Parathyroid adenoma (tissue), 2 donors: ENCODE data around the gene B4GALNT4.
A peak's percentile ranks its signal among the peaks of the same experiment; 100 is the strongest.

ENCODE experiments used
- H2AFZ ChIP-seq: fragments of 300-600 bp; sonication (generic); one replicate; pipeline ENCODE4 v1.7.0; 2017; ENCODE audit warnings: antibody characterized with exemption, mild to moderate bottlenecking
- H3K27ac ChIP-seq: fragments of 300-600 bp; sonication (generic); one replicate; pipeline ENCODE4 v1.7.0; 2017
- H3K27me3 ChIP-seq: fragments of 300-600 bp; sonication (generic); one replicate; pipeline ENCODE4 v1.7.0; 2017; ENCODE audit warnings: low read length; ENCODE audit not compliant: control insufficient read depth, insufficient read depth
- H3K36me3 ChIP-seq: fragments of 300-600 bp; sonication (generic); one replicate; pipeline ENCODE4 v1.7.0; 2017; ENCODE audit warnings: low read length; ENCODE audit not compliant: control insufficient read depth, insufficient read depth
- H3K4me1 ChIP-seq: fragments of 300-600 bp; sonication (generic); one replicate; pipeline ENCODE4 v1.7.0; 2017; ENCODE audit warnings: control low read depth
- H3K4me2 ChIP-seq: fragments of 300-600 bp; sonication (generic); one replicate; pipeline ENCODE4 v1.7.0; 2017; ENCODE audit warnings: low read length
- H3K4me3 ChIP-seq: fragments of 300-600 bp; sonication (generic); one replicate; pipeline ENCODE4 v1.7.0; 2017; ENCODE audit warnings: low read depth, low read length
- H3K79me2 ChIP-seq: fragments of 300-600 bp; sonication (generic); one replicate; pipeline ENCODE4 v1.7.0; 2017; ENCODE audit warnings: control low read depth
- H3K9ac ChIP-seq: fragments of 300-600 bp; sonication (generic); one replicate; pipeline ENCODE4 v1.7.0; 2017; ENCODE audit warnings: mild to moderate bottlenecking
- H3K9me3 ChIP-seq: fragments of 300-600 bp; sonication (generic); one replicate; pipeline ENCODE4 v1.7.0; 2017; ENCODE audit warnings: low read length; ENCODE audit not compliant: control insufficient read depth
- CTCF ChIP-seq: fragments of 300-600 bp; sonication (generic); IDR thresholded peaks from one replicate; pipeline ENCODE4 v1.7.0; 2017; ENCODE audit warnings: antibody characterized with exemption, mild to moderate bottlenecking
- donor health status: primary hyperparathyroidism.

The B4GALNT4 gene

DNA sequence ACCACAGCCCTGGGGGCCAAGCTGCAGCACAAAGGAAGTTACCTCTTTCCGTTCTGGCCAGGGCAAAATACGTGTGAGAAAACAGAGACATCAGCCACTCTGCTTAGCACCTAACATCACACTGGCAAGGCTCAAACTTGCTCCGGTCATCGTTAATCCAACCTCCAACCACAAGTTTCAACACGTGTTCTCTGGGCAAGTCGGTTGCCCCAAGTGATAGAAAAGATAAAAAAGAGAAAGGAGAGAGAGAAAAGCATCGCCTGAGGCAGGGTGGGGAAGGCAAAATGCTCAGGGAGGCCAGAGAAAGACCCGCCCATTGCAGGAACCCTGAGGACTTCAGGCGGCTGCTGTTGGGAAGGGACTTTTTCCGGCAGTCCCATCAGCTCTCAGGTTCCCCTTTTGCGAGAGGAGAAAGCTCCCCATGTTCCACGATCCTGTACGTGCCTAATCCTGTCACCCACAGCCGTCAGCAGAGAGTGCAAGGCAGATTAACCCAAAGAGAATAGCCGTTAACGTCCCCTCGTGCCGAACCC, 18.5 kb upstream of the B4GALNT4 start:
- no peak overlapping the region for H3K27ac ChIP-seq
- no peak overlapping the region for H3K4me2 ChIP-seq
- no peaks in the 10 kb centered on the region for H3K4me1 ChIP-seq
- no peak overlapping the region for H3K4me3 ChIP-seq
- H3K27me3 ChIP-seq: no peaks in the 10 kb centered on the region
- no peaks in the 10 kb centered on the region for H3K79me2 ChIP-seq
- H3K36me3 ChIP-seq: no peaks in the 10 kb centered on the region
- no peaks in the 10 kb centered on the region for H3K9me3 ChIP-seq
- no peak overlapping the region for H3K9ac ChIP-seq
- TF ChIP-seq CTCF: no peak
- H2AFZ ChIP-seq: no peak overlapping the region

GRCh38 chr11:351411-351810, 17.9 kb upstream of the B4GALNT4 start:
- Histone ChIP-seq H3K27me3 (no peaks in the 10 kb centered on the region), H3K79me2 (no peaks in the 10 kb centered on the region), H3K4me3 (no peak overlapping the region), H3K36me3 (no peaks in the 10 kb centered on the region), H2AFZ (no peak overlapping the region), H3K9me3 (no peaks in the 10 kb centered on the region), H3K27ac (no peak overlapping the region), H3K9ac (no peak overlapping the region), H3K4me1 (no peaks in the 10 kb centered on the region), H3K4me2 (no peak overlapping the region)
- TF ChIP-seq CTCF: no peak

DNA sequence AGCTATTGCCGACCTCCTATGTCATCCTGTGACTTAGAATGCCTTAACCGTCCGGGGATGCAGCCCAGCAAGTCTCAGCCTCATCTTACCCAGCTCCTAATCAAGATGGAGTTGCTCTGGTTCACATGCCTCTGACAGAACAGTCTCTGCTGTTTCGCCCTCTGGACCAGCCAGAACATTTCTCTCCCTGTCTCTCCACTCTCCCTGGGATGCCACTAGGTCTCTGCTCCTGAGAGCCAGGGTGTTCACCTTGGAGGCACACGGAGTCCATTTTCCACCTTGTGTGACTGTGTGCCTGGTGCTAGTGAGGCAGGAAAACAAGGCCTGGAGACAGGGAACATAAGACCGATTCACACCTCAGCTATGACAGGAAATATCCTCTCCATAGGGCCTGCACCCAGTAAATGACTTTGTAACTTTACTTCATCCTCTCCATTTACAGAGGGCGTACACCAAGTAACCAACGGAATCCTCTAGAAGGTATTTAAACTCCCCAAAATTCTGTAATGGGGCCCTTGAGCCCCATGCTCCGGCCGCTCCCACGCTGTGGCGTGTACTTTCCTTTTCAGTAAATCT, 16.8 kb upstream of the B4GALNT4 start:
- H3K36me3 ChIP-seq: no peaks in the 10 kb centered on the region
- no peak overlapping the region for H3K4me2 ChIP-seq
- no peaks in the 10 kb centered on the region for H3K27me3 ChIP-seq
- no peak for TF ChIP-seq CTCF
- no peak overlapping the region for H2AFZ ChIP-seq
- H3K9ac ChIP-seq: no peak overlapping the region
- H3K9me3 ChIP-seq: no peaks in the 10 kb centered on the region
- H3K27ac ChIP-seq: peak overlapping the region; percentile 96
- no peak overlapping the region for H3K4me3 ChIP-seq
- no peaks in the 10 kb centered on the region for H3K4me1 ChIP-seq
- H3K79me2 ChIP-seq: no peaks in the 10 kb centered on the region

DNA sequence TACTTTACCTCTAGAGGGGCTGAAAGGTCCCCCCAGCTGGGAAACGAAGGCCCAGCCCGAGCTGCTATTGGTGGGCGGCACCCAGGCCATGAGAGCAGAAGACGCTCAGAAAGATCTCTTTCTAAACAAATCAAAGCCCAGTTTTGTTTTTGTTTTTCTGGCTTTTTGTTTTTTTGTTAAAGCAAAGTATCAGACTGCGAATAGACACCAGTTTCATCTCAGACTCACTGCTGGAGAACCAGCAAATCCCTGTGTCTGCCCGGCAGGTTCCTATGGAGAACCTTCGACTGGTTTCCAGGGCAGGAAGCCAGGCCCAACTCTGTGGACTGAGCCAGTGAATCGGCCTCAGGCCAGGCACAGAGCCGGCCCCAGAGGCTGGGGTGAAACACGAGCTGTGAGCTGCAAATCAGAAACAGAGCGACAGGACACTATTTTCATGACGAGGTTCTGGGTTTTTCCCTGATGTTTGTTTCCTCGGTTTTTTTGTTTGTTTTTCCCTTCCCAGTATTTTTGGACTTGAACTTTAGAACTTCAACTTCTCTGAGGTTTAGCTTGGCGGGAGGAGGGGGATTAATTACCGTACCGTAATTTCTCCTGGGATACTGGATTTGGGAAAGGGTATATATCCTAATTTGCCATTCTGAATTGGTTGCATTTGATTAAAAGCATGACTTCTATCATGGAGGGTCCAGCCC, 16.0 kb upstream of the B4GALNT4 start:
- H3K4me2 ChIP-seq: no peak overlapping the region
- H3K79me2 ChIP-seq: no peaks in the 10 kb centered on the region
- H3K4me3 ChIP-seq: no peak overlapping the region
- peak overlapping the region; percentile 96 for H3K27ac ChIP-seq
- no peaks in the 10 kb centered on the region for H3K36me3 ChIP-seq
- H3K9ac ChIP-seq: no peak overlapping the region
- H3K27me3 ChIP-seq: no peaks in the 10 kb centered on the region
- H3K9me3 ChIP-seq: no peaks in the 10 kb centered on the region
- TF ChIP-seq CTCF: no peak
- no peaks in the 10 kb centered on the region for H3K4me1 ChIP-seq
- peak overlapping the region; percentile 72 for H2AFZ ChIP-seq
